Right lobe of liver (tissue), 6 donors: Measurements from ENCODE around the gene KRT35. TPM values are rescaled to one million over a fixed set of nuclear protein-coding genes. Genes with fewer than 3 reads are reported as not detected.

ENCODE experiments used
- ATAC-seq, 4 donors: fragments of 200-7000 bp; cut with Tn5 transposase; one replicate each; pipeline ENCODE4 v1.9.1; 2020; ENCODE audit warnings: mild to moderate bottlenecking in 4 of 4, moderate library complexity in 4 of 4
- DNase-seq, 3 donors: peaks; one replicate each; pipeline ENCODE4 v3.0.0-alpha.2; 2020
- H3K27ac ChIP-seq, 3 donors: fragments of 200-600 bp; one replicate each; pipeline ENCODE4 v1.8.0; 2022
- H3K27me3 ChIP-seq, 2 donors: fragments of 200-600 bp; one replicate each; pipeline ENCODE4 v1.8.0; 2022
- H3K36me3 ChIP-seq, 4 donors: fragments of 200-600 bp; sonication (generic) in 1 of 4; one replicate each; pipeline versions ENCODE4 v1.5.1 to v1.8.0; 2017 to 2022; ENCODE audit warnings: control low read depth in 1 of 4
- H3K4me1 ChIP-seq, 4 donors: fragments of 200-600 bp; sonication (generic) in 1 of 4; one replicate each; pipeline versions ENCODE4 v1.5.1 to v1.8.0; 2017 to 2022; ENCODE audit warnings: control low read depth in 1 of 4
- H3K4me3 ChIP-seq, 3 donors: fragments of 200-600 bp; one replicate each; pipeline ENCODE4 v1.8.0; 2022
- H3K9me3 ChIP-seq, 4 donors: fragments of 200-600 bp; sonication (generic) in 1 of 4; one replicate each; pipeline versions ENCODE4 v1.5.1 to v1.8.0; 2017 to 2022; ENCODE audit warnings: control low read depth in 1 of 4
- POLR2A ChIP-seq: fragments of 450-650 bp; IDR thresholded peaks from one replicate; pipeline ENCODE4 v1.6.1; 2017; ENCODE audit warnings: antibody characterized with exemption, mild to moderate bottlenecking
- WGBS: methylation state at CpG from one replicate; pipeline ENCODE4 v1.1.6; 2018; ENCODE audit warnings: low coverage, low lambda C conversion rate; ENCODE audit not compliant: insufficient coverage; ENCODE audit errors: missing lambda C conversion rate; 5-methylcytosine and 5-hydroxymethylcytosine counted together
- intact Hi-C, 2 donors: fragments of 100-400 bp; cut with DNase I; formaldehyde crosslinking; loops; one replicate each; pipeline versions ENCODE4 v1.11.2 to v1.14.1; 2022
- total RNA-seq, 6 experiments: library from RNA; depleted of rRNA in 2 of 6; stranded (reverse); fragments of >200 nt in 2 of 6; fragmentation: NEBNext Ultra II Directional in 3 of 6; extraction: Animal tissue kit (Norgen Biotek cat#: 25700) in 3 of 6; gene quantifications; one replicate each; pipeline versions ENCODE4 v1.1.0 to v1.2.4, GENCODE V29; 2016 to 2023
- TF ChIP-seq, protein P1 (sequence below), 4 donors: fragments of 200-600 bp in 3 of 4; fragments of 450-650 bp in 1 of 4; IDR thresholded peaks; one replicate each; pipeline versions ENCODE4 v1.5.1 to v1.8.0; 2016 to 2022; ENCODE audit warnings: antibody characterized with exemption in 4 of 4, mild to moderate bottlenecking in 2 of 4
- donor health status: DM: no; HTN: yes; CAD: no.
- donor health status: DM: no; HTN: no; CAD: no.
- donor health status: DM: no; HTN: no; CAD: no.
- donor health status: DM: no; HTN: yes; CAD: no.
- donor health status: DM: no; HTN: yes; CAD: no.

KRT35 gene
- total RNA-seq, 6 experiments from 2014 or later, result not detected

DNA sequence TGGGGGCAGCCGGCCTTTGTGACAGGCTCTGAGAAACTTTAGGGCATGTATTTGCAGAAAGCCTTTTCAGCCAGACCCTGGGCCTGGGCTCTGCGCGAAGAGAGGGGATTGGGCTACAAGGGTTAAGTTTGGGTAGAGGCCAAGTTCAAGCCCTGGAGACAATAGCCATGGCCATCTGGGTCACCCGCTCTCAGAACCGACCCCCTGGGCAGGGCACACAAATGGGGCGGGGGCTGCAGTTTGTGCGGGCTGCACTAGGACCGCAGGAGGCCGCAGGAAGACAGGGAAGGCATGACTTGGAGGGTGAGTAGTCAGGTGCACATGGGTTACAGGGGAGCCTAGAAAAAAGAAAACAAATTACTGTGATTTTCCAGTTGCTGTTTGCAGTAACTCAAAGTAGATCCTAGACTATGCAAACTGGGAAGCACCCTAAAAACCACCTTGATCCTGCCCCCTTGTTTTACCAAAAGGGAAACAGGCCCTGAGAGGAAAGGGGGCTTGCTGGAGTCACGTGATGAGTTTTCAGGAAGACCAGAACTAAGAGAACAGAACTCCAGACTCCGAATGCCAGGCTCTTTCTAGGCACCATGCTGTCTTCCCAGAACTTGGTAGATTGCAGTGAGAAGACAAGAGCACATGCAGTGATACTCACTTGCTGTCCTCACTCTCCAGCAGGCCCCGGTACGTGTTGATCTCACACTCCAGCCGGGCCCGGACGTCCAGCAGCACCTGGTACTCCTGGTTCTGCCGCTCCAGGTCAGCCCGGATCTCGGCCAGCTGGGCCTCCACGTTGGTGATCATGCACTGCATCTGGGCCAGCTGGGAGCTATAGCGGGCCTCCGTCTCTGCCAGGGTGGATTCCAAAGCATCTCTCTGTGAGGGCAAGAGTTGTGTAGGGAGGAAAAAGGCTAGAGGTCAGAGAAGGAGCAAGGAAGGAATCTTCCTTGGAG is 3.8 kb downstream of the KRT35 start:
- H3K36me3 ChIP-seq, result no peaks in the 10 kb centered on the region
- no peak overlapping the region for H3K4me3 ChIP-seq
- DNase-seq (no peak), ATAC-seq (no peak)
- H3K4me1 ChIP-seq, result no peaks in the 10 kb centered on the region
- H3K9me3 ChIP-seq, result no peaks in the 10 kb centered on the region
- no peak for TF ChIP-seq POLR2A
- TF ChIP-seq, protein P1, sequence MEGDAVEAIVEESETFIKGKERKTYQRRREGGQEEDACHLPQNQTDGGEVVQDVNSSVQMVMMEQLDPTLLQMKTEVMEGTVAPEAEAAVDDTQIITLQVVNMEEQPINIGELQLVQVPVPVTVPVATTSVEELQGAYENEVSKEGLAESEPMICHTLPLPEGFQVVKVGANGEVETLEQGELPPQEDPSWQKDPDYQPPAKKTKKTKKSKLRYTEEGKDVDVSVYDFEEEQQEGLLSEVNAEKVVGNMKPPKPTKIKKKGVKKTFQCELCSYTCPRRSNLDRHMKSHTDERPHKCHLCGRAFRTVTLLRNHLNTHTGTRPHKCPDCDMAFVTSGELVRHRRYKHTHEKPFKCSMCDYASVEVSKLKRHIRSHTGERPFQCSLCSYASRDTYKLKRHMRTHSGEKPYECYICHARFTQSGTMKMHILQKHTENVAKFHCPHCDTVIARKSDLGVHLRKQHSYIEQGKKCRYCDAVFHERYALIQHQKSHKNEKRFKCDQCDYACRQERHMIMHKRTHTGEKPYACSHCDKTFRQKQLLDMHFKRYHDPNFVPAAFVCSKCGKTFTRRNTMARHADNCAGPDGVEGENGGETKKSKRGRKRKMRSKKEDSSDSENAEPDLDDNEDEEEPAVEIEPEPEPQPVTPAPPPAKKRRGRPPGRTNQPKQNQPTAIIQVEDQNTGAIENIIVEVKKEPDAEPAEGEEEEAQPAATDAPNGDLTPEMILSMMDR (IDR thresholded peaks at IDR 0.05), result no peak
- intact Hi-C loops, result no loop called here
- H3K27ac ChIP-seq, result no peak overlapping the region
- WGBS, result 78% methylated on average over 8 of the region's 22 CpGs
- no peaks in the 10 kb centered on the region for H3K27me3 ChIP-seq

DNA sequence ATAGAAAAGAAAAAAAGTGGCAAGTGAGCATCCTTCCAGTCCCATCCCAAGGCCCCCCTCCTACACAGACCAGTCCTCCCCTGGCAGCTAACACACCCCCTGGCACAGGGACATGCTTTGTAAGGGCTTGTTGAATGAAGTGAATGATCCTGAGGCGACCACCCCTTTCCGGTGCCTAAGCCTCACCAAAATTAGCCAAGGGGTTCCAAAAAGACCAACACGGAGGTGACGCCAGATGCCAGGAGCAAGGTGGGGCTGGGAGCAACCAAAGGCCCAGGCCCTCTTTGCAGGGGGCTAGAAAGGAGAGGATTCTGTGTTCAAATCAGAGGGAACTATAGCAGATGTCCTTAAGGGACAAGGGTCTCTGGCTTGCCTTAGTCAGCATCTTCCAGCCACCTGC is 5.5 kb downstream of the KRT35 start:
- Histone ChIP-seq H3K4me3 (no peak overlapping the region), H3K27me3 (no peaks in the 10 kb centered on the region), H3K9me3 (no peaks in the 10 kb centered on the region), H3K36me3 (no peaks in the 10 kb centered on the region), H3K4me1 (no peaks in the 10 kb centered on the region), H3K27ac (no peak overlapping the region)
- intact Hi-C loops, result no loop called here
- DNase-seq, result no peak
- 73% methylated on average over 2 of the region's 4 CpGs for WGBS
- no peak for TF ChIP-seq POLR2A
- TF ChIP-seq, protein P1 (IDR thresholded peaks at IDR 0.05), result no peak
- ATAC-seq, result no peak

DNA sequence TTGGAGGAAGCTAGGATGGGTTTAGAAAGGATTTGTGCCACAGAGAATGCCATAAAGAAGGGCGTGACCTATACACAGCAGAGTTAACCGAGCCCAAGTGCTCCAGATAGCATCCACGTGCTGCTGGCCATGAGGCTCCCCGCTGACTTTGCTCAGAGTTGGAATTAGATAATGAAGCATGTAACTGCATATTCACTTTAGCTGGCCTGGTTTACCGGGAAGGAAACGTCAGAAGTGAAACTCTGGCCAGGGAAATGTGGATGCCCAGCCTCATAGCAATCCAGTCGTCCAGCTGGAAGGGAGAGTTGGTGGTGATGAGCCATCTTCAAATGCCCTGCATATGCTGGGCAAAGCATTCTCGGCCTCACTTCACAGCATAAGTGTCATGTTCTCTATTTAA is 6.1 kb downstream of the KRT35 start:
- intact Hi-C loops, result no loop called here
- H3K4me3 ChIP-seq, result no peak overlapping the region
- TF ChIP-seq POLR2A, result no peak
- TF ChIP-seq, protein P1 (IDR thresholded peaks at IDR 0.05), result no peak
- ATAC-seq, result no peak
- no peaks in the 10 kb centered on the region for H3K27me3 ChIP-seq
- H3K9me3 ChIP-seq, result no peaks in the 10 kb centered on the region
- no peaks in the 10 kb centered on the region for H3K4me1 ChIP-seq
- WGBS, result 40% methylated on average over 5 of the region's 8 CpGs
- no peak for DNase-seq
- H3K27ac ChIP-seq, result no peak overlapping the region
- H3K36me3 ChIP-seq, result no peaks in the 10 kb centered on the region

DNA sequence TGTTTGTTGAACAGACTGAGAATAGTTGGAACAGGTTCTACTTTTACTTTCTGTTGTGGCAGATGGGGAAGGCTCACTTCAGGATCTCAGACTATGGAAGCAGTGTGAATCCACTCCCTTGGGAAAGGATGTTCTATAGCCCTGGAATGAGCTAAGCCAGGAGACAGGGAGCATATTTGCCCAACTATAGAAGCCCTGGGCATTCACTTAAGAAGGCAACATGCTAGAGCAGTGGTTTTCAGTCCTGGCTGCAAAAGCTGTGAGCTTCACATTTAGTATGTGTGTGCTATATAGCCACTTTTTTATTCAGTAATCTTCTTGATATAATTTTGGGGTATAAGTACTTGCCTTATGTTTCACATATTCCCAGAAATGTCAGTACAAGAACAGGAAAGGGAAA is 12.6 kb downstream of the KRT35 start:
- intact Hi-C loops, result no loop called here
- DNase-seq (no peak), ATAC-seq (no peak)
- Histone ChIP-seq H3K27ac (no peak overlapping the region), H3K4me1 (no peaks in the 10 kb centered on the region), H3K4me3 (no peak overlapping the region), H3K9me3 (no peaks in the 10 kb centered on the region), H3K36me3 (no peaks in the 10 kb centered on the region), H3K27me3 (no peaks in the 10 kb centered on the region)
- no peak for TF ChIP-seq POLR2A
- TF ChIP-seq, protein P1 (IDR thresholded peaks at IDR 0.05), result no peak
